GM13976 (cell line): ENCODE results near the gene NKAPL.
A peak's percentile ranks its signal among the peaks of the same experiment; 100 is the strongest.
"Not testable (repeated sequence)": the region's sequence is repeated elsewhere in the genome, so short reads cannot be mapped to it uniquely, and the experiment has no call there.

ENCODE experiments used
- DNase-seq: peaks from one replicate; pipeline ENCODE4 v3.0.0; 2012; ENCODE audit warnings: low spot score
- in situ Hi-C: fragments of 300-500 bp; cut with MboI; formaldehyde crosslinking; loops from one replicate; pipeline ENCODE4 v1.12.0; 2022; ENCODE audit warnings: low sequenced_read_pairs, mixed read lengths, inconsistent platforms; ENCODE audit not compliant: unreplicated experiment
- TF ChIP-seq, protein P1 (sequence below): IDR thresholded peaks from 2 replicates; pipeline ENCODE4 v1.5.1; 2012; ENCODE audit warnings: borderline replicate concordance, mild to moderate bottlenecking; ENCODE audit not compliant: insufficient read depth; ENCODE audit errors: extremely low read depth, missing control alignments, control extremely low read depth

NKAPL gene

GRCh38 chr6:28291573-28291972, 32.5 kb downstream of the NKAPL start:
- TF ChIP-seq, protein P1, sequence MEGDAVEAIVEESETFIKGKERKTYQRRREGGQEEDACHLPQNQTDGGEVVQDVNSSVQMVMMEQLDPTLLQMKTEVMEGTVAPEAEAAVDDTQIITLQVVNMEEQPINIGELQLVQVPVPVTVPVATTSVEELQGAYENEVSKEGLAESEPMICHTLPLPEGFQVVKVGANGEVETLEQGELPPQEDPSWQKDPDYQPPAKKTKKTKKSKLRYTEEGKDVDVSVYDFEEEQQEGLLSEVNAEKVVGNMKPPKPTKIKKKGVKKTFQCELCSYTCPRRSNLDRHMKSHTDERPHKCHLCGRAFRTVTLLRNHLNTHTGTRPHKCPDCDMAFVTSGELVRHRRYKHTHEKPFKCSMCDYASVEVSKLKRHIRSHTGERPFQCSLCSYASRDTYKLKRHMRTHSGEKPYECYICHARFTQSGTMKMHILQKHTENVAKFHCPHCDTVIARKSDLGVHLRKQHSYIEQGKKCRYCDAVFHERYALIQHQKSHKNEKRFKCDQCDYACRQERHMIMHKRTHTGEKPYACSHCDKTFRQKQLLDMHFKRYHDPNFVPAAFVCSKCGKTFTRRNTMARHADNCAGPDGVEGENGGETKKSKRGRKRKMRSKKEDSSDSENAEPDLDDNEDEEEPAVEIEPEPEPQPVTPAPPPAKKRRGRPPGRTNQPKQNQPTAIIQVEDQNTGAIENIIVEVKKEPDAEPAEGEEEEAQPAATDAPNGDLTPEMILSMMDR: no peak
- in situ Hi-C loops: no loop called here
- DNase-seq: no peak

- in situ Hi-C loops: no loop called here
- DNase-seq: no peak
- TF ChIP-seq, protein P1: no peak
Measured at GRCh38 chr6:28295326-28295725, 36.2 kb downstream of the NKAPL start.

- in situ Hi-C loops: no loop called here
- TF ChIP-seq, protein P1: no peak
- no peak for DNase-seq
Measured at GRCh38 chr6:28296520-28297060, 37.5 kb downstream of the NKAPL start.

DNA sequence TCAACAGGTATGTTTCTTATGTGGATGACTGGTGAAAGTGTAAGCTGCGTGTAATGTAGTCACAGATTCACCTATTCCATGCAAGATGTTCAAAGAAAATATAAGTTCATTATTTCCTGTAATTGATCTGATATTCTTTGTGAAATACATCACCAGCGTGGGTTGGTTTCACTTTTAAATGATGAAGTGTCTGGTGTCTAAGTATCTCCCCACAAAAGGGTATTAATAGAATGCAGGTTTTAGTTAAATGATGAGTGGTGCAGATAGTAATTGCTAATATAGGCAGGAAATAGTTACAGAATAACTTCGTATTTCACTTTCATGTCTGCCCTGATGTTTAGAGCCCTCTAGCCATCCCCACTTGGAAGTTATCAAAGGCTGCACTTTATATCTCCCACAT, 44.5 kb downstream of the NKAPL start:
- in situ Hi-C loops: no loop called here
- TF ChIP-seq, protein P1: no peak
- peak; percentile 41 for DNase-seq

- in situ Hi-C loops, DNase-seq: not testable (repeated sequence)
Measured at GRCh38 chr6:28306363-28306762, 47.3 kb downstream of the NKAPL start.
